GM12892 (cell line): Measurements from ENCODE around the gene PAFAH2.

Experiments
- POLR2A ChIP-seq: IDR thresholded peaks from 2 replicates; pipeline ENCODE4 v1.6.1; 2011; ENCODE audit warnings: low read depth, low read length, control low read depth
- POLR2AphosphoS5 ChIP-seq: IDR thresholded peaks from 2 replicates; pipeline ENCODE4 v1.6.1; 2011; ENCODE audit warnings: low read depth, low read length, control low read depth
- TAF1 ChIP-seq: IDR thresholded peaks from 2 replicates; pipeline ENCODE4 v1.6.1; 2011; ENCODE audit warnings: low read depth, mild to moderate bottlenecking, control low read depth, low read length, borderline replicate concordance

DNA sequence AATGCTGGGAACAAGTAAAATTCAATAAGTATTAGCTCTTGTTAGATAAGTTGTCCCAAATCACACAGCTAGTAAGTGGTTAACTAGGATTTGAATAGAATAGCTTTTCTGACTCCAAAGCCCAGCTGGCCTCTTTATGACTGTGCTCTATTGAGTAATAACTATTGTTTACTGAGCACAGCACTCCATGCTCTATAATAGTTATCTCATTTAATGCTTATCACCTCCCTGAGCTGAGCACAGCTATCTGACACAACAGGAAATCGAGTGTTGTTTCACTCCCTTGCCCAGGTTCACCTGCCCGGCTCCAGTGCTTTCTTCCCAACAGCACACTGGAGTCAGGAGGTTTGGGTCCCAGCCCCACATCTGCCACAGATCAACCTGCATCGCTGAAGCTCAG is 52.9 kb downstream of the PAFAH2 start:
- no peak for TF ChIP-seq TAF1
- TF ChIP-seq POLR2AphosphoS5: no peak
- no peak for TF ChIP-seq POLR2A
